NCI-H128 (cell line): Measurements from ENCODE around the gene TMPRSS2.
"Not testable (repeated sequence)": the region's sequence is repeated elsewhere in the genome, so short reads cannot be mapped to it uniquely, and the experiment has no call there.

ENCODE experiments used
- DNase-seq: peaks from one replicate; lab custom pipeline; 2025; ENCODE audit not compliant: unreplicated experiment; lab: John Stamatoyannopoulos, UW

The TMPRSS2 gene

GRCh38 chr21:41428311-41428710 is 79.6 kb downstream of the TMPRSS2 start:
- DNase-seq = no peak

- no peak for DNase-seq
These were observed 80.4 kb downstream of the TMPRSS2 start for GRCh38 chr21:41427556-41427955.

DNA sequence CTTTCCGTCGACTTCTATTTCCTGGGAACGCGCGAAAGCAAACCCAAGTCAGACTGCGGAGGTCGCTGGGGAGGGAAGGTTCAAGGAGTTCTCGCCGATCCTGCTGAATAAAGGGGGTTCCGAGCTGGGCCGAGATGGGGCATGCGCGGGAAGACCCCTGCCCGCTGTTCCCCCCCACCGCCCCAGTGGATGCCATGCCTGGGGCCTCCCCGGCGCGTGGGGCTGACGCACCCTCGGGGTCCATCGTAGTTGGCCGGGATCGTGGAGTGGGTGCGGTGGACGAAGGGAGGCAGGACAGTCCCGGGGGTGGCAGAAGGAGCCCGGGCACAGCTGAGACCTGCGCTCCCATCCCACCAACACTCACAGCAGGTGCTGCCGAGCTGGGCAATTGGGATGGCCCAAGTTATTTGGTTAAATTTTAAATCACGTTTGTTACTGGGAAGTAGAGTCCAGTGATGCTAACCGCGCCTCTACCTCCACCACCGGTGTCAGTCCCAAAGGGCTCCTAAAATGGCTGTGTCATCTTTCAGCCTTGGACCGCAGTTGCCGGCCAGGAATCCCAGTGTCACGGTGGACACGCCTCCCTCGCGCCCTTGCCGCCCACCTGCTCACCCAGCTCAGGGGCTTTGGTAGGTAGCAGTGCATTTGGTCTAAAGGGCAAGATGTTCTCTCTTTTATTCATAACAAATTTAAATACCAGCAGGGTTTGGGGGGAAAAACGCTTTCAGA is 81.1 kb downstream of the TMPRSS2 start:
- DNase-seq = no peak

GRCh38 chr21:41425954-41426675 is 81.8 kb downstream of the TMPRSS2 start, which contains the start of gene MX1:
TSS of gene MX1 (plus strand) at chr21:41426239. CDS start at chr21:41432071, 5,832 bp downstream.
- no peak for DNase-seq

DNA sequence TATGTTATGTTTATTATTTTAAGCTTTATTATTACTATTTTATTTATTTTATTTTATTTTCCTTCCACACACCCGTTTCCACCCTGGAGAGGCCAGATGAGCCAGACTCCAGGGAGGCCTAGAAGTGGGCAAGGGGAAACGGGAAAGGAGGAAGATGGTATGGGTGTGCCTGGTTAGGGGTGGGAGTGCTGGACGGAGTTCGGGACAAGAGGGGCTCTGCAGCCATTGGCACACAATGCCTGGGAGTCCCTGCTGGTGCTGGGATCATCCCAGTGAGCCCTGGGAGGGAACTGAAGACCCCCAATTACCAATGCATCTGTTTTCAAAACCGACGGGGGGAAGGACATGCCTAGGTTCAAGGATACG is 82.4 kb downstream of the TMPRSS2 start:
- no peak for DNase-seq

DNA sequence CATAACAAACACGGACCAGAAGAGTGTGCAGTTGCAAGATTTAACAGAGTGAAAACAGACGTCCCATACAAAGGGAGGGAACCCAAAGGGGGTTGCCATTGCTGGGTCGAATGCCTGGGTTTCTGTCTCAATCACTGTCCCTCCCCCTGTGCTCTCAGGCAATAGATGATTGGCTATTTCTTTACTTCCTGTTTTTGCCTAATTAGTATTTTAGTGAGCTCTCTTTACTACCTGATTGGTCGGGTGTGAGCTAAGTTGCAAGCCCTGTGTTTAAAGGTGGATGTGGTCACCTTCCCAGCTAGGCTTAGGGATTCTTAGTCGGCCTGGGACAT is 84.7 kb downstream of the TMPRSS2 start:
- not testable (repeated sequence) for DNase-seq

GRCh38 chr21:41422546-41423304 is 85.2 kb downstream of the TMPRSS2 start:
- DNase-seq = no peak

DNA sequence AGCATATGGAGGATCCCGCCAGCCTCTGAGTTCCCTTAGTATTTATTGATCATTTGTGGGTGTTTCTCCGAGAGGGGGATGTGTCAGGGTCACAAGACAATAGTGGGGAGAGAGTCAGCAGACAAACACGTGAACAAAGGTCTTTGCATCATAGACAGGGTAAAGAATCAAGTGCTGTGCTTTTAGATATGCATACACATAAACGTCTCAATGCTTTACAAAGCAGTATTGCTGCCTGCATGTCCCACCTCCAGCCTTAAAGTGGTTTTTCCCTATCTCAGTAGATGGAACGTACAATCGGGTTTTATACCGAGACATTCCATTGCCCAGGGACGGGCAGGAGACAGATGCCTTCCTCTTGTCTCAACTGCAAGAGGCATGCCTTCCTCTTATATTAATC is 87.0 kb downstream of the TMPRSS2 start:
- DNase-seq = not testable (repeated sequence)

DNA sequence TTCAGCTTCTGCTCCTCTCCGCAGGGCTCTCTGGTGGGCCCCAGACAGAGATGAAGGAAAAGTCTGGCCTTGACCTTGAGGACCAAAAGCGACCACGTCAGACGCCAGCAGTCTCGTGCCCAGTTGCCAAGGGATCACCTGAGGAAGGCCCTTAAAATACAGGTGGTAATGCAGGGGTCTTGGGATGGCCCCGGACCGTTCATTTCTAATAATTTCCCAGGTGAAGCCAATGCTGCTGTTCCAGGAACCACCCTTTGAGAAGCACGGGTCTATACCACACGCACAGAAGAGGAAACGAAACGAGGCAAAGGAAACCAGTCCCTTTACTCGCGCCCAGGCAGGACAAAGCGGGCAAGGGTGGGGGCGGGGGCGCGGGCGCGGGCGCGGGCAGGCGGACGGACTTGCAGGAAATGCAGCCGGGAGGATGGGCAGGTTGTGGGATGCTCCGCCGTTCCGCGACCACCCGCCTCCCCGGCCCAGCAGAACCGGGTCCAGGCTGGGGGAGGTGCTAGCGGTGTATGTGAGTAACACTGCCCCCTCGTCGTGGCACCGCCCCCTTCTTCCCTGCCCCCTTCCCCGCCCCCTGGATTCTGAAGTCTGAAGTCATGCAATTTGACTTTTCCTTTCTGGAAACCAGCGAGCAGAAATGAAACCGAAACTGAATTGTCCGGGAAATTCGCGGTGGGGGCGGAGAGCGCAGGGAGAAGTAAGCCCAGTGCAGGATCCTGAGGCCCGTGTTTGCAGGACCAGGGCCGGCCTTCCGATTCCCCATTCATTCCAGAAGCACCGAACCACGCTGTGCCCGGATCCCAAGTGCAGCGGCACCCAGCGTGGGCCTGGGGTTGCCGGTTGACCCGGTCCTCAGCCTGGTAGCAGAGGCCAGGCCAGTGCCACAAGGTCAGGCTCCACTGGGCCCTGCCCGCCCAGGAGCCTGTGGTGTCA is 87.8 kb downstream of the TMPRSS2 start:
- peak; percentile 14 for DNase-seq

GRCh38 chr21:41418956-41419680 is 88.8 kb downstream of the TMPRSS2 start:
- DNase-seq = no peak

DNA sequence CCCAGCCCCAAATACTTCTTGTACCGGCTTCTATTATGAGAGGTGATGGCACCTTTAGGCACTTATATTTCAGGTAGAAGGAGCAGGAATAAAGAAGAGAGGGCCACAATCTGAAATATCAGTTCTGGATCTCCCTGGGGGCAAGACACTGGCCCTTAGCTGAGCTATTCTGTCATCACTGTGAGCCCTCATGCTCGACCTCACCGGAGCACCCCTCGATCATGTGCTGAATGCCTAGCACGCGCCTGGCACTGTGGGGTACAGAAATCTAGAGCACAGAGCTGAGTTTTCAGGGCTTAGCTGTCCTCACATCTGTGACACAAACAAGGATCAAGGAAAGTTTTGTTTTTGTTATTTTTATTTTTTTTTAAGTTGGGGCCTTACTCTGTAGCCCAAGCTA is 89.6 kb downstream of the TMPRSS2 start:
- no peak for DNase-seq

GRCh38 chr21:41417505-41417904 is 90.5 kb downstream of the TMPRSS2 start:
- DNase-seq = not testable (repeated sequence)
